PC-9 (cell line): ENCODE data around the gene SHC1.

Experiments
- CTCF ChIP-seq: fragments of 200-600 bp; sonication (generic); conservative IDR thresholded peaks from 2 replicates; pipeline ENCODE4 v1.6.1; 2017; ENCODE audit warnings: mixed run types, antibody characterized with exemption, mild to moderate bottlenecking, moderate library complexity
- EZH2 ChIP-seq: fragments of 200-600 bp; sonication (generic); IDR thresholded peaks from 2 replicates; pipeline ENCODE4 v1.8.0; 2017; ENCODE audit warnings: antibody characterized with exemption, low read depth

GRCh38 chr1:154955039-154955717 lies 15.4 kb downstream of the SHC1 start:
- no peak for TF ChIP-seq CTCF
- TF ChIP-seq EZH2, result no peak
